Germinal center (tissue), 1 donor: Measurements from ENCODE around the gene ACOT13.
"Not testable (repeated sequence)": the region's sequence is repeated elsewhere in the genome, so short reads cannot be mapped to it uniquely, and the experiment has no call there.

ENCODE experiments used
- DNase-seq: peaks from one replicate; pipeline ENCODE4 v3.0.0; 2012; ENCODE audit warnings: mixed read lengths, low spot score

ACOT13 gene

DNA sequence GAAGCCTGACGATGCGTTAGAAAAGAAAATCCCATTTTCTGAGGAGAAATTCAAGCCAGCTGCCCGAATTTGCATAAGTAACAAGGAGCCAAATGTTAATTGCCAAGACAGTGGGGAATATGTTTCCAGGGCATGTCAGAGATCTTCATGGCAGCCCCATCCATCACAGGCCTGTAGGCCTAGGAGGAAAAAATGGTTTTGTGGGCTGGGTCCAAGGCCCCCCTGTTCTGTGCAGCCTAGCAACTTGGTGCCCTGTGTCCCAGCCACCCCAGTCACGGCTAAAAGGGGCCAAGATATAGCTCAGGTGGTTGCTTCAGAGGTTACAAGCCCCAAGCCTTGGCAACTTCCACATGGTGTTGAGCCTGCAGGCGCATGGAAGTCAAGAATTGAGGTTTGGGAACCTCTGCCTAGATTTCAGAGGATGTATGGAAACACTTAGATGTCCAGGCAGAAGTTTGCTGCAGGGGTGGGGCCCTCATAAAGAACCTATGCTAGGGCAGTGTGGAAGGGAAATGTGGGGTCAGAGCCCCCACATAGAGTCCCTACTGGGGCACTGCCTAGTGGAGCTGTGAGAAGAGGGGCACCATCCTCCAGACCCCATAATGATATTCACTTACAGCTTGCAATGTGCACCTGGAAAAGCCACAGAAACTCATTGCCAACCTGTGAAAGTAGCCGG, 64.7 kb downstream of the ACOT13 start:
- not testable (repeated sequence) for DNase-seq

- no peak for DNase-seq
Measured at GRCh38 chr6:24734166-24734565, 67.3 kb downstream of the ACOT13 start.

- DNase-seq, result not testable (repeated sequence)
Measured at GRCh38 chr6:24734710-24735109, 67.8 kb downstream of the ACOT13 start.

- no peak for DNase-seq
Measured at GRCh38 chr6:24738741-24739140, 71.9 kb downstream of the ACOT13 start.

DNA sequence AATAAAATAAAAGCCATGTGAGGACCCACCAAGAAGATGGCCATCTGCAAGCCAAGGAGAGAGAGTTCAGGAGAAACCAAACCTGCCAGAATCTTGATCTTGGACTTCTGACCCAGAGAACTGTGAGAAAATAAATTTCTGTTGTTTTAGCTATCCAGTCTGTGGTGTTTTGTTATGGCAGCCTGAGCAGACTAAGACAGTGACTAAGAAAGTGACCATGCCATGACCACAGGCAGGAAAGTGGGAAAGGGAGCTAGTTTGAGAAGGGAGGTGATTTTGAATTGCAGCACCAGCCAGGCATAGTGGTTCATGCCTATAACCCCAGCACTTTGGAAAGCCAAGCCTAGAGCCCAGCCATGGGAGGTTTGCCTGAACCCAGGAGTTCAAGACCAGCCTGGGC, 74.0 kb downstream of the ACOT13 start:
- no peak for DNase-seq

DNA sequence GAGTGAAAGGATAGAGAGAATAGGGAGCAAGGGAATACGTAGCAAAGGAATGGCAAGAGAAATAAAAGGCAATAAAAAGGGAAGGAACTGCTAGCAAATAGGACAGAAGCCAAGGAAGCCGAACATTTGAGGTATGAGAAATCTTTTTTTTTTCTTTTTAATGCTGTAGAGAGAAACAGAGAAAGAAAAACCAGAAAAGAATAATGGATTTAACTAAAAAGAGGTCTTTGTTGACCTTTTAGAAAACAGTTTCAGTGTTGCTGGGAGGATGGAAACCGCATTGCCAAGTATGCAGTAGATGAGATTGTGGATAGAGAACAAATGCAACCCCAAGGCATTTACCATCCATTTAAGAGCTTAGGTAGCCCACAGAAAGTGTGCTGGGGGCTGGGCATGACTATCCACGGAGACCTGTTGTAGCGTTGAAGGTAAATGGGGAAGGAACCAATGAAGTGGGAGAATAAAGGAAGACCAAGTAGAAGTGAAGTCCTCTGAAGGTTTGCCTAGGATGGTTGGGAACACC, 75.4 kb downstream of the ACOT13 start:
- DNase-seq, result no peak

GRCh38 chr6:24743265-24743943, 76.5 kb downstream of the ACOT13 start:
- DNase-seq, result peak; percentile 7

DNA sequence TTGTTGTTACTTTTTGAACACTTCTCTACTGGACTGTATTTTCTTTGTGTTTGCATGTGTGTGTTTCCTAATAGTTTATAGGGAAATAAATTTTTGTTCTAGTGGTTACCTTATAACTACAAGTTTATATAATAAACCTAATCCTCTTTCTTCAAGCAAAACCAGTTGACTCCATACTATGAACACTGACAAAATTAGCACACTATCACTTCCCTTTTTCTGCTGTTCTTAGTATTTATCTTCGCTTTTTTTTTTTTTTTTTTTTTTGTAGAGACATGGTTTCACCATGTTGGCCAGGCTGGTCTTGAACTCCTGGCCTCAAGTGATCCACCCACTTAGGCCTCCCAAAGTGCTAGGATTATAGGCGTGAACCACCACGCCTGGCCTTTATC, 77.1 kb downstream of the ACOT13 start:
- peak; percentile 60 for DNase-seq

DNA sequence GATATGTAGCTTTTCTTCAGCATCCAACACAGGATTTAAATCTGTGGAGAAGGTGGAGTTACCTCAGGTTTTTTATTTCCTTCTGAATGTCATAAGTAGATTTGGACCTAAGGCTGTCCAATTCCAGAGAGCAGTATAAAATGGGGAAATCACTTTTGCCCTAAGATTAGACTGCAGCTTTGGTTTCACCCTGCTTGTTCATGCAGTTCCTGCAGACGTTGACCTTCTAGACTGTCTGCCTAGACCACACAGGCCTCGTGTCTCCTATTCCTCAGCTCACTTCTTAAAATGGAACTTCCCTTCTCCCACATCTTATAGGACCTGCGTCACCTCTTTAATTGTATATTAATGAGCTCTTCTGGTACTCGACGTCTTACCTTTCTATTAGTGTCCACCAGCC, 78.0 kb downstream of the ACOT13 start:
- no peak for DNase-seq

GRCh38 chr6:24749297-24749696, 82.4 kb downstream of the ACOT13 start:
- DNase-seq, result no peak

DNA sequence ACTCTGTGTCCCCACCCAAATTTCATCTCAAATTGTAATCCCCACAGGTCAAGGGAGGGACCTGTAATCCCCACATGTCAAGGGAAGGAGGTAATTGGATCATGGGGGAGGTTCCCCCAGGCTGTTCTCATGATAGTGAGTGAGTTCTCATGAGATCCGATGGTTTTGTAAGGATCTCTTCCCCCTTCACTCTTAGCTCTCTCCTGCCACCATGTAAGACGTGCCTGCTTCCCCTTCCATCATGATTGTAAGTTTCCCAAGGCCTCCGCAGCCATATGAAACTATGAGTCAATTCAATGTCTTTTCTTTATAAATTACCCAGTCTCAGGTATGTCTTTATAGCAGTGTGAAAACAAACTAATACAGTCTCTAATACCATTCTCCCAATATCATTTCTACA, 84.0 kb downstream of the ACOT13 start:
- DNase-seq, result not testable (repeated sequence)

DNA sequence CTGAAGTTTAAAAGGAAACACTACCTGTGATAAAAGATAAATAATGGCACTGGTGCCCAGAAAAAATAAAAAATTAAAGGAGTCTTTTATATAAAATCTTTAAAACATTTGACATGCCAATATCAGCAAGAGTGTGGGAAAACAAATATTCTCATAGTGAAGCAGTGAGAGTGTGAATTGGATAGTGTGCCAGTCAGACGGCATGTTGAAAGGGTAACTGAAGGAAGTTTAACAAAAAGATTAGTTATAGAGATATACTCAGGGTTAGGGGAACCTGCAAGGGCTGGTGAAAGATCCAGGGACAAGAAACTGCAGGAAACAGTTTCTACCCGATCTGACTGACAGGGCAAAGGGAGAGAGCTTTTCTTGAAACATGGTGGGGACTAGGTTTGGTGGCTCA, 85.6 kb downstream of the ACOT13 start:
- no peak for DNase-seq

- no peak for DNase-seq
Measured at GRCh38 chr6:24752917-24753492, 86.1 kb downstream of the ACOT13 start.

- DNase-seq, result no peak
Measured at GRCh38 chr6:24753545-24753944, 86.7 kb downstream of the ACOT13 start.

DNA sequence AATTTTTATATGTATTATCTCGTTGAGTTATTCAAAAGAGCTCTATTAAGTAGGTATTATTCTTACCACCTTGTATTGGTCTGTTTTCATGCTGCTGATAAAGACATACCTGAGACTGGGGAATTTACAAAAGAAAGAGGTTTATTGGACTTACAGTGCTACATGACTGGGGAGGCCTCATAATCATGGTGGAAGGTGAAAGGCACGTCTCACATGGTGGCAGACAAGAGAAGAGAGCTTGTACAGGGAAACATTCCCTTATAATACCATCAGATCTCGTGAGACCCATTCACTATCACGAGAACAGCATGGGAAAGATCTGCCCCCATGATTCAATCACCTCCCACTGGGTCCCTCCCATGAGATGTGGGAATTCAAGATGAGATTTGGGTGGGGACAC, 87.5 kb downstream of the ACOT13 start:
- DNase-seq, result not testable (repeated sequence)
